DMS 273 treated with DMSO at 0.1 percent for 48 hours (cell line): ENCODE data around the gene PTPN14.
"Not testable (repeated sequence)": the region's sequence is repeated elsewhere in the genome, so short reads cannot be mapped to it uniquely, and the experiment has no call there.

Source experiments
- DNase-seq: peaks from one replicate; lab custom pipeline; 2025; lab: John Stamatoyannopoulos, UW

The PTPN14 gene

GRCh38 chr1:214509622-214510021, 41.8 kb downstream of the PTPN14 start:
- DNase-seq: not testable (repeated sequence)

- DNase-seq: no peak
Measured at GRCh38 chr1:214506972-214507431, 44.4 kb downstream of the PTPN14 start.

GRCh38 chr1:214505134-214505533, 46.3 kb downstream of the PTPN14 start:
- no peak for DNase-seq

GRCh38 chr1:214504330-214504729, 47.1 kb downstream of the PTPN14 start:
- no peak for DNase-seq

GRCh38 chr1:214503553-214503952, 47.8 kb downstream of the PTPN14 start:
- no peak for DNase-seq

GRCh38 chr1:214500340-214501055, 50.9 kb downstream of the PTPN14 start:
- no peak for DNase-seq

- no peak for DNase-seq
Measured at GRCh38 chr1:214499732-214500131, 51.7 kb downstream of the PTPN14 start.

GRCh38 chr1:214498021-214498420, 53.4 kb downstream of the PTPN14 start:
- no peak for DNase-seq

- no peak for DNase-seq
Measured at GRCh38 chr1:214496126-214496525, 55.3 kb downstream of the PTPN14 start.

- no peak for DNase-seq
Measured at GRCh38 chr1:214494706-214495105, 56.7 kb downstream of the PTPN14 start.

GRCh38 chr1:214494179-214494578, 57.2 kb downstream of the PTPN14 start:
- not testable (repeated sequence) for DNase-seq

GRCh38 chr1:214493126-214493796, 58.1 kb downstream of the PTPN14 start:
- DNase-seq: no peak

GRCh38 chr1:214492401-214493075, 58.9 kb downstream of the PTPN14 start:
- DNase-seq: no peak

GRCh38 chr1:214491468-214492146, 59.8 kb downstream of the PTPN14 start:
- DNase-seq: no peak

- DNase-seq: no peak
Measured at GRCh38 chr1:214485151-214485550, 66.3 kb downstream of the PTPN14 start.

- not testable (repeated sequence) for DNase-seq
Measured at GRCh38 chr1:214483180-214483579, 68.2 kb downstream of the PTPN14 start.

GRCh38 chr1:214481983-214482634, 69.3 kb downstream of the PTPN14 start:
- DNase-seq: not testable (repeated sequence)

GRCh38 chr1:214476986-214477870, 74.2 kb downstream of the PTPN14 start:
- DNase-seq: no peak

- no peak for DNase-seq
Measured at GRCh38 chr1:214476229-214476985, 75.0 kb downstream of the PTPN14 start.

GRCh38 chr1:214475746-214476145, 75.7 kb downstream of the PTPN14 start:
- DNase-seq: no peak
